ENCODE data around the gene KRT4.

DNA sequence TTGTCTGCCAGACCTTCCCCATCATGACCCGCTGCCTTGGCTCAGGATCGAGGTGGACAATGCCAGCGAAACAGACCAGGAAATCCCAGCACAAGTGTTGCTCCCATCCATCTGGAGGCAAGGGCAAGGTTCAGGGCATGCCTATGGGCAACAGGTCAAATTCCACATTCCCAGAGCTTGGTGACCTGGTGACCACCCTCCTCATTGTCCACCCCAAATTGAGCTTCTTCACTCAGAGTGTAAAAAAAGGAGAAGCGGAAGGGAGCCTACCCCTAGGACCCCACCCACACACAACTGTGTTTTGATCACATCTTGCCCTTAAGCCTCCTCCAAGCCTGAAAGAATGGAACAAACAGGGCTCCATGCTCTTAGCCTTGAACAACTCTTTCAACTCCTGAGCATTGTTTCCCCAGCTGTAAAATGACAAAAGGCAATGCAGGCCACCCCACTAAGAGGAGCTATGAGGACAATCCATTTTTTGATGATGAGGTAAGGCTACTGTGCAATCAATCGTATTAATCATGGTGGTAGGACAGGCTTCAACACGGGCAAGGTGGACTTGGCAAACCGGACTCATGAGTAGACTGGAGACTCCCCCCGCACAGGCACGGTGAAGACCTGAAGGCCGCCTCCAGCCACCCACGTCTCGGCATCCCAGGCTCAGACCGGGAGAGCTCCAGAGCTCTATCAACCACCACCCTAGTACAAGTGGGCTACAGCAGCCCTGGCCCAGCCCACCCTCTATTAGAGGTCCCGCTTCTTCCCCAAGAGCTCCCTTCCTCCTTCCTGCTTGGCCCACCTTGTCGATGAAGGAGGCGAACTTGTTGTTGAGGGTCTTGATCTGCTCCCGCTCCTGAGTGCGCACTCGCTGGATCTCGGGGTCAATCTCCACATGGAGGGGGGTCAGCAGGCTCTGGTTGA lies 19.3 kb upstream of the KRT4 start:
- TF ChIP-seq HDGF (IDR thresholded peaks at IDR 0.05; ENCODE audit: borderline replicate concordance) (no peak), PKNOX1 (IDR thresholded peaks at IDR 0.05) (no peak), SUZ12 (IDR thresholded peaks at IDR 0.05) (no peak)

All from HEK293T (cell line).